Measurements from ENCODE around the gene ABR. TPM values are rescaled to one million over a fixed set of nuclear protein-coding genes. Genes with fewer than 3 reads are reported as not detected.
"Not testable (repeated sequence)": the region's sequence is repeated elsewhere in the genome, so short reads cannot be mapped to it uniquely, and the experiment has no call there.

The ABR gene
- total RNA-seq, 1 donor: 156 TPM

- no peak for TF ChIP-seq CTCF (IDR thresholded peaks at IDR 0.05; ENCODE audit: extremely low read depth, low read depth, low read length)
- H3K27ac ChIP-seq (ENCODE audit: low read depth, low read length): no peak overlapping the region
- no peak overlapping the region for H3K4me3 ChIP-seq (ENCODE audit: insufficient read depth, low read length)
- H3K4me2 ChIP-seq (ENCODE audit: insufficient read depth, low read length): no peak overlapping the region
- no peaks in the 10 kb centered on the region for H3K79me2 ChIP-seq (ENCODE audit: insufficient read depth, low read length)
- no peaks in the 10 kb centered on the region for H3K9me3 ChIP-seq (ENCODE audit: low read depth, low read length)
- no peaks in the 10 kb centered on the region for H3K4me1 ChIP-seq (ENCODE audit: insufficient read depth, low read length)
- H4K20me1 ChIP-seq (ENCODE audit: insufficient read depth, low read length): peaks cover 9% of the 10 kb centered on the region
- no peaks in the 10 kb centered on the region for H3K36me3 ChIP-seq (ENCODE audit: insufficient read depth, low read length)
- peak; percentile 77 for DNase-seq (ENCODE audit: insufficient read length, low spot score, missing footprints)
- no peaks in the 10 kb centered on the region for H3K27me3 ChIP-seq (ENCODE audit: insufficient read depth, low read length)
- no peak overlapping the region for H2AFZ ChIP-seq (ENCODE audit: low read length)
Observed at GRCh38 chr17:1123921-1124715, 55.7 kb downstream of the ABR start.

GRCh38 chr17:1123393-1123831 is 56.4 kb downstream of the ABR start:
- Histone ChIP-seq H3K4me1 (ENCODE audit: insufficient read depth, low read length) (no peaks in the 10 kb centered on the region), H3K27me3 (ENCODE audit: insufficient read depth, low read length) (no peaks in the 10 kb centered on the region), H2AFZ (ENCODE audit: low read length) (no peak overlapping the region), H4K20me1 (ENCODE audit: insufficient read depth, low read length) (peaks cover 9% of the 10 kb centered on the region), H3K9me3 (ENCODE audit: low read depth, low read length) (no peaks in the 10 kb centered on the region), H3K36me3 (ENCODE audit: insufficient read depth, low read length) (no peaks in the 10 kb centered on the region), H3K4me2 (ENCODE audit: insufficient read depth, low read length) (no peak overlapping the region), H3K27ac (ENCODE audit: low read depth, low read length) (no peak overlapping the region), H3K4me3 (ENCODE audit: insufficient read depth, low read length) (no peak overlapping the region), H3K79me2 (ENCODE audit: insufficient read depth, low read length) (no peaks in the 10 kb centered on the region)
- peak; percentile 77 for DNase-seq (ENCODE audit: insufficient read length, low spot score, missing footprints)
- no peak for TF ChIP-seq CTCF (IDR thresholded peaks at IDR 0.05; ENCODE audit: extremely low read depth, low read depth, low read length)

- Histone ChIP-seq H3K4me1 (ENCODE audit: insufficient read depth, low read length) (no peaks in the 10 kb centered on the region), H3K27me3 (ENCODE audit: insufficient read depth, low read length) (no peaks in the 10 kb centered on the region), H3K36me3 (ENCODE audit: insufficient read depth, low read length) (no peaks in the 10 kb centered on the region), H3K4me2 (ENCODE audit: insufficient read depth, low read length) (no peak overlapping the region), H3K79me2 (ENCODE audit: insufficient read depth, low read length) (no peaks in the 10 kb centered on the region), H2AFZ (ENCODE audit: low read length) (no peak overlapping the region), H4K20me1 (ENCODE audit: insufficient read depth, low read length) (peaks cover 9% of the 10 kb centered on the region), H3K9me3 (ENCODE audit: low read depth, low read length) (no peaks in the 10 kb centered on the region), H3K4me3 (ENCODE audit: insufficient read depth, low read length) (no peak overlapping the region), H3K27ac (ENCODE audit: low read depth, low read length) (no peak overlapping the region)
- peak; percentile 91 for TF ChIP-seq CTCF (IDR thresholded peaks at IDR 0.05; ENCODE audit: extremely low read depth, low read depth, low read length)
- peak; percentile 99 for DNase-seq (ENCODE audit: insufficient read length, low spot score, missing footprints)
Observed at GRCh38 chr17:1122533-1123392, 57.0 kb downstream of the ABR start.

GRCh38 chr17:1121442-1121817 is 58.4 kb downstream of the ABR start:
- not testable (repeated sequence) for DNase-seq (ENCODE audit: insufficient read length, low spot score, missing footprints); H3K9me3 ChIP-seq (ENCODE audit: low read depth, low read length); H3K27ac ChIP-seq (ENCODE audit: low read depth, low read length); H3K4me1 ChIP-seq (ENCODE audit: insufficient read depth, low read length); H3K4me2 ChIP-seq (ENCODE audit: insufficient read depth, low read length); H3K79me2 ChIP-seq (ENCODE audit: insufficient read depth, low read length); H2AFZ ChIP-seq (ENCODE audit: low read length); H4K20me1 ChIP-seq (ENCODE audit: insufficient read depth, low read length); H3K36me3 ChIP-seq (ENCODE audit: insufficient read depth, low read length); H3K27me3 ChIP-seq (ENCODE audit: insufficient read depth, low read length); H3K4me3 ChIP-seq (ENCODE audit: insufficient read depth, low read length)
